Activated B cell treated with CpG ODN at 0.5 μM for 24 hours (primary cell): ENCODE results near the gene PPARG. TPM values are rescaled to one million over a fixed set of nuclear protein-coding genes. Genes with fewer than 3 reads are reported as not detected.

Source experiments
- ATAC-seq: fragments of 200-7000 bp; cut with Tn5 transposase; one replicate; pipeline ENCODE4 v1.10.0; 2021; ENCODE audit warnings: low read depth, mild to moderate bottlenecking, moderate library complexity
- CTCF ChIA-PET: fragments of 350-600 bp; sonication (Branson Sonifier 250); formaldehyde crosslinking; loops from one replicate; lab custom pipeline; 2021; ENCODE audit warnings: antibody characterized with exemption; lab: Charles Lee
- POLR2A ChIA-PET: fragments of 350-600 bp; sonication (Branson Sonifier 250); formaldehyde crosslinking; loops from one replicate; lab custom pipeline; 2021; ENCODE audit warnings: antibody characterized with exemption; lab: Charles Lee
- DNase-seq: peaks from one replicate; pipeline ENCODE4 v3.0.0; 2022
- H3K27ac Mint-ChIP-seq: one replicate; pipeline ENCODE4 v1.8.0; 2020; ENCODE audit warnings: mixed read lengths
- H3K27me3 Mint-ChIP-seq: one replicate; pipeline ENCODE4 v1.8.0; 2021; ENCODE audit warnings: mixed read lengths
- H3K36me3 Mint-ChIP-seq: one replicate; pipeline ENCODE4 v1.8.0; 2021; ENCODE audit warnings: low read depth, mixed read lengths
- H3K4me1 Mint-ChIP-seq: one replicate; pipeline ENCODE4 v1.8.0; 2021; ENCODE audit warnings: mixed read lengths
- H3K4me3 Mint-ChIP-seq: one replicate; pipeline ENCODE4 v1.8.0; 2020; ENCODE audit warnings: mild to moderate bottlenecking, mixed read lengths
- H3K9me3 Mint-ChIP-seq: one replicate; pipeline ENCODE4 v1.8.0; 2020; ENCODE audit warnings: mixed read lengths
- intact Hi-C: fragments of 100-400 bp; cut with micrococcal nuclease; formaldehyde crosslinking; loops from one replicate; pipeline ENCODE4 v1.15.1; 2024
- total RNA-seq: library from RNA; stranded (reverse); gene quantifications from 2 replicates; pipeline ENCODE4 v1.2.3, GENCODE V29; 2022
- TF ChIP-seq, protein P1 (sequence below): fragments of 200-600 bp; IDR thresholded peaks from one replicate; pipeline ENCODE4 v1.8.0; 2022; ENCODE audit warnings: antibody characterized with exemption, mild to moderate bottlenecking

PPARG gene
- total RNA-seq, 1 donor from 2014 or later = not detected

- Mint-ChIP-seq H3K4me3 (no peak overlapping the region), H3K27ac (no peak overlapping the region), H3K27me3 (peaks cover 11% of the 10 kb centered on the region), H3K9me3 (no peaks in the 10 kb centered on the region), H3K4me1 (no peaks in the 10 kb centered on the region), H3K36me3 (no peaks in the 10 kb centered on the region)
- ATAC-seq (no peak), DNase-seq (no peak)
- intact Hi-C loops = no loop called here
- POLR2A ChIA-PET = no interaction called here
- CTCF ChIA-PET = no interaction called here
- TF ChIP-seq, protein P1, sequence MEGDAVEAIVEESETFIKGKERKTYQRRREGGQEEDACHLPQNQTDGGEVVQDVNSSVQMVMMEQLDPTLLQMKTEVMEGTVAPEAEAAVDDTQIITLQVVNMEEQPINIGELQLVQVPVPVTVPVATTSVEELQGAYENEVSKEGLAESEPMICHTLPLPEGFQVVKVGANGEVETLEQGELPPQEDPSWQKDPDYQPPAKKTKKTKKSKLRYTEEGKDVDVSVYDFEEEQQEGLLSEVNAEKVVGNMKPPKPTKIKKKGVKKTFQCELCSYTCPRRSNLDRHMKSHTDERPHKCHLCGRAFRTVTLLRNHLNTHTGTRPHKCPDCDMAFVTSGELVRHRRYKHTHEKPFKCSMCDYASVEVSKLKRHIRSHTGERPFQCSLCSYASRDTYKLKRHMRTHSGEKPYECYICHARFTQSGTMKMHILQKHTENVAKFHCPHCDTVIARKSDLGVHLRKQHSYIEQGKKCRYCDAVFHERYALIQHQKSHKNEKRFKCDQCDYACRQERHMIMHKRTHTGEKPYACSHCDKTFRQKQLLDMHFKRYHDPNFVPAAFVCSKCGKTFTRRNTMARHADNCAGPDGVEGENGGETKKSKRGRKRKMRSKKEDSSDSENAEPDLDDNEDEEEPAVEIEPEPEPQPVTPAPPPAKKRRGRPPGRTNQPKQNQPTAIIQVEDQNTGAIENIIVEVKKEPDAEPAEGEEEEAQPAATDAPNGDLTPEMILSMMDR = no peak
Measured at GRCh38 chr3:12317914-12318313, 29.0 kb downstream of the PPARG start.

- intact Hi-C loops = no loop called here
- TF ChIP-seq, protein P1 = no peak
- Mint-ChIP-seq H3K27ac (no peak overlapping the region), H3K4me3 (no peak overlapping the region), H3K9me3 (no peaks in the 10 kb centered on the region), H3K4me1 (no peaks in the 10 kb centered on the region), H3K27me3 (peaks cover 15% of the 10 kb centered on the region), H3K36me3 (no peaks in the 10 kb centered on the region)
- ChIA-PET POLR2A (no interaction called here), CTCF (no interaction called here)
- no peak for DNase-seq
- no peak for ATAC-seq
Measured at GRCh38 chr3:12318758-12319621, 30.1 kb downstream of the PPARG start.

GRCh38 chr3:12321015-12321414 is 32.1 kb downstream of the PPARG start:
- Mint-ChIP-seq H3K9me3 (no peaks in the 10 kb centered on the region), H3K4me1 (no peaks in the 10 kb centered on the region), H3K4me3 (no peak overlapping the region), H3K36me3 (no peaks in the 10 kb centered on the region), H3K27me3 (peaks cover 10% of the 10 kb centered on the region), H3K27ac (no peak overlapping the region)
- no peak for DNase-seq
- intact Hi-C loops = no loop called here
- ATAC-seq = no peak
- ChIA-PET POLR2A (no interaction called here), CTCF (no interaction called here)
- TF ChIP-seq, protein P1 = no peak

DNA sequence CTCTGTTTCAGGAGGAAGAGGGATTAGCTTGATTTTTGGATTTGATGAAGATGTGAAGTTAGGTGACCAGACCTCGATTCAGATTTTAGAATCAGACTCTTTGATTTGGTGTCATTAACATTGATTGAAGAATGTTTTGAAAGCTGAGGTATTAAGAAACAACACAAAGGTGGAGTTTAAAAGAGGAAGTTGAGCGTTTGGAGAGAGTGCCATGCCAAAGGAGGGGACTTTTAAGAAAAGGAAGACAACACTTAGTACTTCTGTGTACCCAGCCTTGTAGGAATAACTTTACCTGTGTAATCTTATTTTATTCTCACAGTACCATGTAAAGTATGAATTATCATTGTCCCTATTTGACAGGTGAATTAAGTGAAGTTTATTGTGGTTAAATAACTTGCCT is 34.4 kb downstream of the PPARG start:
- H3K27me3 Mint-ChIP-seq = peaks cover 11% of the 10 kb centered on the region
- H3K4me3 Mint-ChIP-seq = no peak overlapping the region
- H3K9me3 Mint-ChIP-seq = no peaks in the 10 kb centered on the region
- no peak for DNase-seq
- H3K4me1 Mint-ChIP-seq = no peaks in the 10 kb centered on the region
- TF ChIP-seq, protein P1 = no peak
- POLR2A ChIA-PET = no interaction called here
- CTCF ChIA-PET = no interaction called here
- ATAC-seq = no peak
- H3K36me3 Mint-ChIP-seq = no peaks in the 10 kb centered on the region
- intact Hi-C loops = no loop called here
- H3K27ac Mint-ChIP-seq = no peak overlapping the region

DNA sequence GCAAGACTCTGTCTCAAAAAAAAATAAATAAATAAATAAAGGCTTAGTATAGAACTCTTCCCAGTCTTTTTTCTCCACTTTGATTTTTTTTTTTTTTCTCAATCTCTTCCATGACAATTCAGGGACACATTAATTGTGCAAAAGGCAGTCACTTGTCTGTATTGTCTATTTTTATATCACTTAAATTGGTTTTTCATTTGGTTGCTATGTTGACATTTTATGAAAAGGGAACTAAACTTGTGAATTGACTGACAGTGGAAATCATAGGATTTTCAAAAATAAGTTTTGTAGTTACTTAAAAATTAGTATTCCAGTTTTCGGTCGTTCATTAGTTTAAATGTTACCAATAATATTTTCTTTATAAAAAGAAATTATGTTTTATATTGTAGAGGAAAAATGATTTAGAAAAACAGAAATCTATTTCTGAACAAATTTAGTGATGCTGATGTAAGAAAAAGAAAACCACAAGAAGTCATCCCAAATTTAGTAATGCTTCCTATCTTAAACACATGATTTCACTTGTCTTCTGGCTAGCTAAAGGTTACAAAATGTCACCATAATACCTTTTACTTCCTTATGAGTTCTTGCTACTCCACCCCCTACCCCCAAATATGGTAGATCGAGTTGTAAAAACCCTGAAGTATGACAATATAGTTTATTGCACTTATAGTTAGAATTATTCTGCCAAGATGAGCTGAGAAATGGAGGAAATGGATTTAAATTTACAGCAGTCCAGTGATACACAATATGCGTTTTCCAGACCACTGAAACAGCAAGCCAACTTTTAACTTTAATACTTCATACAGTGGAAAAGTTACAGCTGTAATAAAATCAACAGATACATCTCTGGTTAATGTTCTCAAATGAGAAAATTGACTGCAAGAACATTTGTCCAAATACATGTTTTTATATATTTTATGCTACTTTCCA is 37.0 kb downstream of the PPARG start:
- CTCF ChIA-PET = no interaction called here

More for the DNA sequence above, 37.0 kb downstream of the PPARG start:
- intact Hi-C loops = no loop called here
- DNase-seq = no peak
- POLR2A ChIA-PET = no interaction called here
- Mint-ChIP-seq H3K4me1 (no peaks in the 10 kb centered on the region), H3K27ac (no peak overlapping the region), H3K9me3 (no peaks in the 10 kb centered on the region), H3K4me3 (no peak overlapping the region), H3K27me3 (peaks cover 13% of the 10 kb centered on the region), H3K36me3 (no peaks in the 10 kb centered on the region)
- TF ChIP-seq, protein P1 = no peak
- ATAC-seq = no peak
